Measurements from ENCODE around the gene CTDSPL.

GRCh38 chr3:37864904-37865303 lies 3.2 kb downstream of the CTDSPL start:
- TF ChIP-seq ATF3 (IDR thresholded peaks at IDR 0.05), result no peak
- TF ChIP-seq, protein P1, sequence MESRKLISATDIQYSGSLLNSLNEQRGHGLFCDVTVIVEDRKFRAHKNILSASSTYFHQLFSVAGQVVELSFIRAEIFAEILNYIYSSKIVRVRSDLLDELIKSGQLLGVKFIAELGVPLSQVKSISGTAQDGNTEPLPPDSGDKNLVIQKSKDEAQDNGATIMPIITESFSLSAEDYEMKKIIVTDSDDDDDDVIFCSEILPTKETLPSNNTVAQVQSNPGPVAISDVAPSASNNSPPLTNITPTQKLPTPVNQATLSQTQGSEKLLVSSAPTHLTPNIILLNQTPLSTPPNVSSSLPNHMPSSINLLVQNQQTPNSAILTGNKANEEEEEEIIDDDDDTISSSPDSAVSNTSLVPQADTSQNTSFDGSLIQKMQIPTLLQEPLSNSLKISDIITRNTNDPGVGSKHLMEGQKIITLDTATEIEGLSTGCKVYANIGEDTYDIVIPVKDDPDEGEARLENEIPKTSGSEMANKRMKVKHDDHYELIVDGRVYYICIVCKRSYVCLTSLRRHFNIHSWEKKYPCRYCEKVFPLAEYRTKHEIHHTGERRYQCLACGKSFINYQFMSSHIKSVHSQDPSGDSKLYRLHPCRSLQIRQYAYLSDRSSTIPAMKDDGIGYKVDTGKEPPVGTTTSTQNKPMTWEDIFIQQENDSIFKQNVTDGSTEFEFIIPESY (IDR thresholded peaks at IDR 0.05), result no peak
- TF ChIP-seq, protein P2, sequence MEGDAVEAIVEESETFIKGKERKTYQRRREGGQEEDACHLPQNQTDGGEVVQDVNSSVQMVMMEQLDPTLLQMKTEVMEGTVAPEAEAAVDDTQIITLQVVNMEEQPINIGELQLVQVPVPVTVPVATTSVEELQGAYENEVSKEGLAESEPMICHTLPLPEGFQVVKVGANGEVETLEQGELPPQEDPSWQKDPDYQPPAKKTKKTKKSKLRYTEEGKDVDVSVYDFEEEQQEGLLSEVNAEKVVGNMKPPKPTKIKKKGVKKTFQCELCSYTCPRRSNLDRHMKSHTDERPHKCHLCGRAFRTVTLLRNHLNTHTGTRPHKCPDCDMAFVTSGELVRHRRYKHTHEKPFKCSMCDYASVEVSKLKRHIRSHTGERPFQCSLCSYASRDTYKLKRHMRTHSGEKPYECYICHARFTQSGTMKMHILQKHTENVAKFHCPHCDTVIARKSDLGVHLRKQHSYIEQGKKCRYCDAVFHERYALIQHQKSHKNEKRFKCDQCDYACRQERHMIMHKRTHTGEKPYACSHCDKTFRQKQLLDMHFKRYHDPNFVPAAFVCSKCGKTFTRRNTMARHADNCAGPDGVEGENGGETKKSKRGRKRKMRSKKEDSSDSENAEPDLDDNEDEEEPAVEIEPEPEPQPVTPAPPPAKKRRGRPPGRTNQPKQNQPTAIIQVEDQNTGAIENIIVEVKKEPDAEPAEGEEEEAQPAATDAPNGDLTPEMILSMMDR (IDR thresholded peaks at IDR 0.05; ENCODE audit: low read depth, low read length, missing input control), result no peak
- TF ChIP-seq HNF4A (conservative IDR thresholded peaks at IDR 0.05), result no peak
- TF ChIP-seq GABPA (IDR thresholded peaks at IDR 0.05 in 1 of 2, conservative IDR thresholded peaks at IDR 0.05 in 1 of 2), result no peak
- TF ChIP-seq JUND (IDR thresholded peaks at IDR 0.05), result no peak
- TF ChIP-seq HNF4G (IDR thresholded peaks at IDR 0.05), result no peak
- TF ChIP-seq TAF1 (conservative IDR thresholded peaks at IDR 0.05), result no peak
- no peak for TF ChIP-seq REST (IDR thresholded peaks at IDR 0.05)
- TF ChIP-seq, protein P3, sequence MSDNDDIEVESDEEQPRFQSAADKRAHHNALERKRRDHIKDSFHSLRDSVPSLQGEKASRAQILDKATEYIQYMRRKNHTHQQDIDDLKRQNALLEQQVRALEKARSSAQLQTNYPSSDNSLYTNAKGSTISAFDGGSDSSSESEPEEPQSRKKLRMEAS (IDR thresholded peaks at IDR 0.05), result no peak
- no peak for TF ChIP-seq RAD21 (IDR thresholded peaks at IDR 0.05)
- TF ChIP-seq EGR1 (IDR thresholded peaks at IDR 0.05; ENCODE audit: low read depth in 2 of 2), result no peak
- TF ChIP-seq YY1 (IDR thresholded peaks at IDR 0.05), result no peak
- TF ChIP-seq RXRA (IDR thresholded peaks at IDR 0.05), result no peak
